ENCODE data around the gene MCAT. TPM values are rescaled to one million over a fixed set of nuclear protein-coding genes. Genes with fewer than 3 reads are reported as not detected.

MCAT gene
- total RNA-seq, 2 experiments from 2014 or later, result 14.8 to 15.0 TPM

GRCh38 chr22:43163241-43163795, 20.1 kb upstream of the MCAT start:
- ChIA-PET POLR2A (interaction anchor here (1.3 kb wide), 1 partner anchor 11 kb away, joined by 3 read pairs; no protein-coding TSS in a partner anchor), CTCF (no interaction called here)

GRCh38 chr22:43162412-43163150, 19.4 kb upstream of the MCAT start:
- Mint-ChIP-seq H3K27ac (no peak overlapping the region), H3K27me3 (no peaks in the 10 kb centered on the region), H3K36me3 (ENCODE audit: low read depth) (no peaks in the 10 kb centered on the region), H3K4me1 (ENCODE audit: low read depth) (no peaks in the 10 kb centered on the region), H3K4me3 (no peak overlapping the region), H3K9me3 (no peaks in the 10 kb centered on the region)
- TF ChIP-seq, protein P1, sequence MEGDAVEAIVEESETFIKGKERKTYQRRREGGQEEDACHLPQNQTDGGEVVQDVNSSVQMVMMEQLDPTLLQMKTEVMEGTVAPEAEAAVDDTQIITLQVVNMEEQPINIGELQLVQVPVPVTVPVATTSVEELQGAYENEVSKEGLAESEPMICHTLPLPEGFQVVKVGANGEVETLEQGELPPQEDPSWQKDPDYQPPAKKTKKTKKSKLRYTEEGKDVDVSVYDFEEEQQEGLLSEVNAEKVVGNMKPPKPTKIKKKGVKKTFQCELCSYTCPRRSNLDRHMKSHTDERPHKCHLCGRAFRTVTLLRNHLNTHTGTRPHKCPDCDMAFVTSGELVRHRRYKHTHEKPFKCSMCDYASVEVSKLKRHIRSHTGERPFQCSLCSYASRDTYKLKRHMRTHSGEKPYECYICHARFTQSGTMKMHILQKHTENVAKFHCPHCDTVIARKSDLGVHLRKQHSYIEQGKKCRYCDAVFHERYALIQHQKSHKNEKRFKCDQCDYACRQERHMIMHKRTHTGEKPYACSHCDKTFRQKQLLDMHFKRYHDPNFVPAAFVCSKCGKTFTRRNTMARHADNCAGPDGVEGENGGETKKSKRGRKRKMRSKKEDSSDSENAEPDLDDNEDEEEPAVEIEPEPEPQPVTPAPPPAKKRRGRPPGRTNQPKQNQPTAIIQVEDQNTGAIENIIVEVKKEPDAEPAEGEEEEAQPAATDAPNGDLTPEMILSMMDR (IDR thresholded peaks at IDR 0.05), result no peak
- DNase-seq, result no peak
- POLR2A ChIA-PET, result interaction anchor here (1.3 kb wide), 1 partner anchor 10 kb away, joined by 3 read pairs; no protein-coding TSS in a partner anchor
- intact Hi-C loops (cut with micrococcal nuclease), result no loop called here
- CTCF ChIA-PET, result no interaction called here
- ATAC-seq, result no peak

More at GRCh38 chr22:43163241-43163795, 20.1 kb upstream of the MCAT start:
- Mint-ChIP-seq H3K4me1 (ENCODE audit: low read depth) (no peaks in the 10 kb centered on the region), H3K27ac (no peak overlapping the region), H3K36me3 (ENCODE audit: low read depth) (no peaks in the 10 kb centered on the region), H3K27me3 (no peaks in the 10 kb centered on the region), H3K9me3 (no peaks in the 10 kb centered on the region), H3K4me3 (no peak overlapping the region)
- ATAC-seq (no peak), DNase-seq (no peak)
- TF ChIP-seq, protein P1 (IDR thresholded peaks at IDR 0.05), result no peak
- intact Hi-C loops (cut with micrococcal nuclease), result no loop called here

- TF ChIP-seq, protein P1 (IDR thresholded peaks at IDR 0.05), result no peak
- CTCF ChIA-PET, result no interaction called here
- DNase-seq (no peak), ATAC-seq (no peak)
- no peak overlapping the region for H3K27ac Mint-ChIP-seq
- no peaks in the 10 kb centered on the region for H3K27me3 Mint-ChIP-seq
- intact Hi-C loops (cut with micrococcal nuclease), result no loop called here
- H3K4me1 Mint-ChIP-seq (ENCODE audit: low read depth), result peaks cover 6% of the 10 kb centered on the region
- no peak overlapping the region for H3K4me3 Mint-ChIP-seq
- H3K9me3 Mint-ChIP-seq, result no peaks in the 10 kb centered on the region
- H3K36me3 Mint-ChIP-seq (ENCODE audit: low read depth), result no peaks in the 10 kb centered on the region
- POLR2A ChIA-PET, result no interaction called here
Observed at GRCh38 chr22:43160497-43161126, 17.4 kb upstream of the MCAT start.

- POLR2A ChIA-PET, result no interaction called here
- CTCF ChIA-PET, result no interaction called here
Observed at GRCh38 chr22:43159484-43160178, 16.4 kb upstream of the MCAT start.

More at GRCh38 chr22:43159484-43160178, 16.4 kb upstream of the MCAT start:
- Mint-ChIP-seq H3K4me1 (ENCODE audit: low read depth) (peaks cover 12% of the 10 kb centered on the region), H3K27ac (no peak overlapping the region), H3K27me3 (no peaks in the 10 kb centered on the region), H3K36me3 (ENCODE audit: low read depth) (no peaks in the 10 kb centered on the region), H3K9me3 (no peaks in the 10 kb centered on the region), H3K4me3 (no peak overlapping the region)
- ATAC-seq (no peak), DNase-seq (no peak)
- intact Hi-C loops (cut with micrococcal nuclease), result no loop called here
- TF ChIP-seq, protein P1 (IDR thresholded peaks at IDR 0.05), result no peak

Measured in activated CD8-positive, alpha-beta T cell treated with anti-CD3 and anti-CD28 coated beads for 36 hours (primary cell).